HG03095 (cell line): ENCODE data around the gene DDI1.

Source experiments
- ATAC-seq: cut with Tn5 transposase; IDR thresholded peaks from one replicate; pipeline ENCODE4 v1.9.1; 2021; ENCODE audit warnings: moderate library complexity; ENCODE audit not compliant: unreplicated experiment

DDI1 gene

GRCh38 chr11:104075706-104076105 lies 39.3 kb downstream of the DDI1 start:
- ATAC-seq, result no peak

GRCh38 chr11:104076455-104076854 lies 40.0 kb downstream of the DDI1 start:
- ATAC-seq, result no peak

- no peak for ATAC-seq
Observed at GRCh38 chr11:104078245-104078644, 41.8 kb downstream of the DDI1 start.

GRCh38 chr11:104078995-104079394 lies 42.6 kb downstream of the DDI1 start:
- no peak for ATAC-seq

GRCh38 chr11:104086621-104087020 lies 50.2 kb downstream of the DDI1 start:
- ATAC-seq, result no peak
